GM20000 (cell line): ENCODE data around the gene TMEM82.

Experiments
- DNase-seq: peaks from one replicate; pipeline ENCODE4 v3.0.0; 2012; ENCODE audit warnings: low spot score
- CTCF ChIP-seq: IDR thresholded peaks from 2 replicates; pipeline ENCODE4 v1.5.1; 2012; ENCODE audit warnings: mild to moderate bottlenecking, control low read depth; ENCODE audit errors: extremely low read depth, missing control alignments

Gene TMEM82

GRCh38 chr1:15708486-15709137 lies 33.7 kb upstream of the TMEM82 start:
- TF ChIP-seq CTCF: no peak
- no peak for DNase-seq

DNA sequence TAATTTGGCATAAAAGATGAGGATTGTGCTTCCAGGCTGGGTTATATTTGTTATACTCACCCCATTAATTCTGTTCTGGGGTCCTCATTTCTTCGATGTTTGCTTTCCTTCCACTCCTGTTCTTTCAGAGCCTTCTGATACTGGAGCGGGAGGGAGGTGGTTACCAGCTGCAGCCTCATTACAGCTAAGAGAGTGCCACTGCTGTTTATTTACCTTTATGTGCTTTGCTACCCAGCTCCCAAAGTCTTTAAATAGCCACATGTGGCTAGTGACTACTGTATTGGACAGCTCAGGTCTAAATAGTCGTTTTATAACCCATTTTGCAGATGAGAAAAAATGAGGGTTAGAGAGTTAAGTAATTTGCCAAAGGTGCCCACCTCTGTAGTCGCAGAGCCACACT lies 33.1 kb upstream of the TMEM82 start:
- no peak for DNase-seq
- no peak for TF ChIP-seq CTCF

- no peak for DNase-seq
- no peak for TF ChIP-seq CTCF
Observed at GRCh38 chr1:15712168-15712567, 30.1 kb upstream of the TMEM82 start.

DNA sequence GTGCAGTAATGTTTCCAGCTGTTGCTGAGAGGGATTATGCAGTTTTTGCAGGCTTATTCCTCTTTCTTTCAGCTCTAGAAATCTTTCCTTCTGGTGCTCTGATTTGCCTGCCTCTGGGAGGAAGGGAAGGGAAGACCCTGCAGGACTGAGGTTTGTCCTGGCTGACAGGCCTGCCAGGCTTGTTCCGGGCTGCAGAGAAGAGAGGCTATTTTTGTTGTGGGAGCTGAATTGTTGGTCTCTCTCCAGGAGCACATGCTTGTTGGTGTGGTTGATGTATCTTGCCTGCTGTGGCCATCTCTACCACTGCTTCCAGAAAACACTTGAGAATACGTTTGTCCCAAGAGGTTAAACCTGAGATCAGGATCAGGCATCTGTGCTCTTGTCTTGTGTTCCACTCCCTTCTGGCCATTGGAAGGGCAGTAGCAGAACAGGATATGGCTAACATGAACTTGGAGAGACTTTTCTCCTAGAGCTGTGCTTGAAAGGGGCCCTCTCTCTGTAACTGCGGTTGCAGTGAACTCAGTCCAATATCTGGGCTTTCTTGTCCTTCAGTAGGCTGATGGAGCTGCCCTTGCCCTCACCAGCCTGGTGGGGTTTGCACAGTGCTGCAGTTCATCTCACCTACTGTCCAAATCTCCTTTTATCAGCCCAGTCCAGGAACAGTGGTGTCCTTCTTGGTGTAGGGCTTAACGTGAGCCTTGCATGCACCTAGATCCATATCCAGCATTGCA lies 27.7 kb upstream of the TMEM82 start:
- TF ChIP-seq CTCF: no peak
- no peak for DNase-seq

- DNase-seq: no peak
- no peak for TF ChIP-seq CTCF
Observed at GRCh38 chr1:15717418-15718125, 24.7 kb upstream of the TMEM82 start.

- no peak for DNase-seq
- TF ChIP-seq CTCF: no peak
Observed at GRCh38 chr1:15718199-15718601, 24.1 kb upstream of the TMEM82 start.
